Calu3 (cell line): Measurements from ENCODE around the gene SULT6B1. TPM values are rescaled to one million over a fixed set of nuclear protein-coding genes. Genes with fewer than 3 reads are reported as not detected.

Source experiments
- Bru-seq: library from RNA; stranded (reverse); fragments of 400-500 nt; gene quantifications from one replicate; lab custom pipeline; 2021; lab: Mats Ljungman, UMichigan
- BruChase-seq, 2 experiments: library from RNA; stranded (reverse); fragments of 400-500 nt; gene quantifications; one replicate each; lab custom pipeline; 2021; lab: Mats Ljungman, UMichigan
- BruUV-seq: library from RNA; stranded (reverse); fragments of 400-500 nt; replicated peaks from 2 replicates; lab custom pipeline; 2021; lab: Mats Ljungman, UMichigan
- CTCF ChIA-PET: fragments of 300-600 bp; sonication (Branson Sonifier 250); formaldehyde crosslinking; loops from one replicate; lab custom pipeline; 2022; ENCODE audit warnings: antibody characterized with exemption; lab: Charles Lee
- DNase-seq: peaks from one replicate; pipeline ENCODE4 v3.0.0; 2022
- H3K27ac Mint-ChIP-seq: one replicate; pipeline ENCODE4 v1.8.0; 2022; ENCODE audit warnings: mixed read lengths; ENCODE audit not compliant: unreplicated experiment
- H3K27me3 Mint-ChIP-seq: one replicate; pipeline ENCODE4 v1.8.0; 2022; ENCODE audit warnings: mixed read lengths; ENCODE audit not compliant: unreplicated experiment
- H3K36me3 Mint-ChIP-seq: one replicate; pipeline ENCODE4 v1.8.0; 2022; ENCODE audit warnings: mild to moderate bottlenecking, moderate library complexity, mixed read lengths; ENCODE audit not compliant: insufficient read depth, unreplicated experiment
- H3K4me1 Mint-ChIP-seq: one replicate; pipeline ENCODE4 v1.8.0; 2022; ENCODE audit warnings: mild to moderate bottlenecking, low read depth, mixed read lengths; ENCODE audit not compliant: unreplicated experiment
- H3K4me3 Mint-ChIP-seq: one replicate; pipeline ENCODE4 v1.8.0; 2022; ENCODE audit warnings: mild to moderate bottlenecking, low read depth, moderate library complexity, mixed read lengths; ENCODE audit not compliant: unreplicated experiment
- H3K9me3 Mint-ChIP-seq: one replicate; pipeline ENCODE4 v1.8.0; 2022; ENCODE audit warnings: low read depth, mixed read lengths; ENCODE audit not compliant: unreplicated experiment
- CTCF ChIP-seq: fragments of 200-600 bp; IDR thresholded peaks from one replicate; pipeline ENCODE4 v1.8.0; 2022; ENCODE audit warnings: antibody characterized with exemption; ENCODE audit not compliant: unreplicated experiment
- intact Hi-C: fragments of 100-400 bp; cut with micrococcal nuclease; formaldehyde crosslinking; loops from one replicate; pipeline ENCODE4 v1.10.0; 2022; ENCODE audit not compliant: unreplicated experiment
- long read RNA-seq: library from polyadenylated mRNA; stranded (forward); transcript quantifications from one replicate; pipeline ENCODE4 v2.0.0, GENCODE V29; 2022
- total RNA-seq: library from RNA; stranded (reverse); gene quantifications from 2 replicates; pipeline ENCODE4 v1.2.3, GENCODE V29; 2022

Gene SULT6B1
- total RNA-seq (not detected in 2 replicates), Bru-seq, nascent RNA (percentile 6 among the genes with signal in this experiment), BruChase-seq, experiment 1, labeled RNA remaining after a 6-hour chase (not detected), BruChase-seq, experiment 2, labeled RNA remaining after a 2-hour chase (not detected)
- long read RNA-seq: 0 reads

- CTCF ChIA-PET: no interaction called here
- no peak within 1 kb of the TSS for H3K4me3 Mint-ChIP-seq
- H3K4me1 Mint-ChIP-seq: peaks cover 19% of the 10 kb centered on the region
- no peak for DNase-seq
- H3K27ac Mint-ChIP-seq: peak within 1 kb of the TSS; percentile 94
- intact Hi-C loops: no loop called here
- no peak for TF ChIP-seq CTCF
- no peaks in the 10 kb centered on the region for H3K9me3 Mint-ChIP-seq
- peaks cover 6% of the 10 kb centered on the region for H3K36me3 Mint-ChIP-seq
- H3K27me3 Mint-ChIP-seq: no peaks in the 10 kb centered on the region
- no TSS peak for BruUV-seq
These were observed at the start of gene SULT6B1 for GRCh38 chr2:37188570-37188969. Gene SULT6B1, minus strand, starts transcription at chr2:37188670. Its CDS starts 30 bp downstream, at chr2:37188640.

GRCh38 chr2:37232131-37232933, 43.9 kb upstream of the SULT6B1 start:
- Mint-ChIP-seq H3K36me3 (peaks cover 9% of the 10 kb centered on the region), H3K27me3 (no peaks in the 10 kb centered on the region), H3K27ac (no peak overlapping the region), H3K4me3 (no peak overlapping the region), H3K4me1 (peaks cover 6% of the 10 kb centered on the region), H3K9me3 (no peaks in the 10 kb centered on the region)
- peak; percentile 9 for DNase-seq
- intact Hi-C loops: loop anchor here (5.0 kb wide), 1 partner anchor 85 kb away; no protein-coding TSS in a partner anchor
- CTCF ChIA-PET: no interaction called here
- BruUV-seq: no TSS peak
- TF ChIP-seq CTCF: no peak

- TSS peak; percentile 64 for BruUV-seq
- intact Hi-C loops: loop anchor here (5.0 kb wide), 1 partner anchor 84 kb away; no protein-coding TSS in a partner anchor
- CTCF ChIA-PET: interaction anchor here (0.6 kb wide), 1 partner anchor 713 kb away, joined by 3 read pairs; no protein-coding TSS in a partner anchor
- peak; percentile 88 for DNase-seq
- Mint-ChIP-seq H3K9me3 (no peaks in the 10 kb centered on the region), H3K4me1 (peaks cover 9% of the 10 kb centered on the region), H3K36me3 (peaks cover 6% of the 10 kb centered on the region), H3K27me3 (no peaks in the 10 kb centered on the region), H3K27ac (no peak within 1 kb of the TSS), H3K4me3 (no peak within 1 kb of the TSS)
- no peak for TF ChIP-seq CTCF
These were observed 43.0 kb upstream of the SULT6B1 start, which contains the start of the genes CEBPZ and NDUFAF7 for GRCh38 chr2:37231241-37232130. Gene CEBPZ, minus strand, starts transcription at chr2:37231596. Its CDS starts 29 bp downstream, at chr2:37231567. Gene NDUFAF7, plus strand, starts transcription at chr2:37231658. Its CDS starts 48 bp downstream, at chr2:37231706.

GRCh38 chr2:37230581-37230980, 42.1 kb upstream of the SULT6B1 start:
- no peaks in the 10 kb centered on the region for H3K36me3 Mint-ChIP-seq

More at GRCh38 chr2:37230581-37230980, 42.1 kb upstream of the SULT6B1 start:
- no peak for TF ChIP-seq CTCF
- CTCF ChIA-PET: no interaction called here
- H3K27ac Mint-ChIP-seq: no peak overlapping the region
- H3K4me3 Mint-ChIP-seq: no peak overlapping the region
- no peak for DNase-seq
- no peaks in the 10 kb centered on the region for H3K27me3 Mint-ChIP-seq
- no peaks in the 10 kb centered on the region for H3K9me3 Mint-ChIP-seq
- peaks cover 15% of the 10 kb centered on the region for H3K4me1 Mint-ChIP-seq
- intact Hi-C loops: loop anchor here (5.0 kb wide), 1 partner anchor 83 kb away; no protein-coding TSS in a partner anchor
- BruUV-seq: no TSS peak
